IMR-90 (cell line): ENCODE measurements around the gene HDAC2. TPM values are rescaled to one million over a fixed set of nuclear protein-coding genes. Genes with fewer than 3 reads are reported as not detected.
"Not testable (repeated sequence)": the region's sequence is repeated elsewhere in the genome, so short reads cannot be mapped to it uniquely, and the experiment has no call there.

Experiments used
- ATAC-seq: fragments of 200-7000 bp; cut with Tn5 transposase; 2 replicates; pipeline ENCODE4 v1.9.1; 2020; ENCODE audit warnings: low read depth, mild to moderate bottlenecking, moderate library complexity
- BruUV-seq: library from RNA; stranded (reverse); fragments of 400-500 nt; replicated peaks from 2 replicates; lab custom pipeline; 2021; lab: Mats Ljungman, UMichigan
- CTCF ChIA-PET: fragments of 300-600 bp; formaldehyde crosslinking; extraction: SDS; loops from one replicate; lab custom pipeline; 2021; ENCODE audit warnings: antibody characterized with exemption; lab: Yijun Ruan, JAX
- POLR2A ChIA-PET: fragments of 300-600 bp; sonication (Branson Sonifier 250); formaldehyde crosslinking; loops from one replicate; lab custom pipeline; 2022; ENCODE audit warnings: antibody characterized with exemption; ENCODE audit not compliant: unreplicated experiment; lab: Charles Lee
- DNase-seq: peaks from one replicate; pipeline ENCODE4 v3.0.0; 2013
- H2AFZ ChIP-seq: replicated peaks from 2 replicates; pipeline ENCODE3; 2013; ENCODE audit warnings: low read length, mild to moderate bottlenecking; ENCODE audit not compliant: poor library complexity
- H2AK5ac ChIP-seq: 2 replicates; pipeline ENCODE4 v1.6.1; 2013; ENCODE audit warnings: low read depth, low read length, inconsistent platforms
- H2AK9ac ChIP-seq: replicated peaks from 2 replicates; pipeline ENCODE3; 2013; ENCODE audit warnings: mild to moderate bottlenecking, low read depth, low read length, moderate library complexity; ENCODE audit not compliant: poor library complexity
- H2BK120ac ChIP-seq: 2 replicates; pipeline ENCODE4 v1.6.1; 2013; ENCODE audit warnings: low read depth, low read length, inconsistent platforms
- H2BK15ac ChIP-seq: 3 replicates; pipeline ENCODE4 v1.6.1; 2013; ENCODE audit warnings: low read depth, low read length, inconsistent platforms
- H2BK20ac ChIP-seq: 2 replicates; pipeline ENCODE4 v1.6.1; 2013; ENCODE audit warnings: low read depth, mild to moderate bottlenecking, inconsistent platforms, low read length, moderate library complexity
- H2BK5ac ChIP-seq: 2 replicates; pipeline ENCODE4 v1.6.1; 2013; ENCODE audit warnings: mild to moderate bottlenecking, low read depth, low read length, inconsistent platforms; ENCODE audit not compliant: poor library complexity, severe bottlenecking
- H3K14ac ChIP-seq: replicated peaks from 2 replicates; pipeline ENCODE4 v1.6.1; 2013; ENCODE audit warnings: low read depth, low read length, inconsistent platforms
- H3K18ac ChIP-seq: 2 replicates; pipeline ENCODE4 v1.6.1; 2013; ENCODE audit warnings: low read depth, low read length, control low read depth
- H3K23ac ChIP-seq: 2 replicates; pipeline ENCODE4 v1.6.1; 2013; ENCODE audit warnings: low read depth, low read length, inconsistent platforms
- H3K27ac ChIP-seq: 2 replicates; pipeline ENCODE4 v1.5.1; 2013; ENCODE audit warnings: mild to moderate bottlenecking, control low read depth, low read length; ENCODE audit not compliant: insufficient read depth
- H3K27me3 ChIP-seq: 2 replicates; pipeline ENCODE4 v1.6.1; 2013; ENCODE audit warnings: low read length; ENCODE audit not compliant: control insufficient read depth, insufficient read depth
- H3K36me3 ChIP-seq: 2 replicates; pipeline ENCODE4 v1.6.1; 2013; ENCODE audit warnings: low read length, mixed read lengths; ENCODE audit not compliant: control insufficient read depth, insufficient read depth
- H3K4ac ChIP-seq: 2 replicates; pipeline ENCODE4 v1.6.1; 2013; ENCODE audit warnings: low read depth, low read length, inconsistent platforms
- H3K4me1 ChIP-seq: 2 replicates; pipeline ENCODE4 v1.6.1; 2013; ENCODE audit warnings: low read length, mixed read lengths; ENCODE audit not compliant: control insufficient read depth, insufficient read depth
- H3K4me2 ChIP-seq: 2 replicates; pipeline ENCODE4 v1.6.1; 2013; ENCODE audit warnings: low read depth, mild to moderate bottlenecking, control low read depth, low read length, moderate library complexity
- H3K4me3 ChIP-seq: 2 replicates; pipeline ENCODE4 v1.5.1; 2013; ENCODE audit warnings: low read depth, mild to moderate bottlenecking, control low read depth, low read length, moderate library complexity; ENCODE audit not compliant: insufficient read depth
- H3K56ac ChIP-seq: 2 replicates; pipeline ENCODE4 v1.6.1; 2013; ENCODE audit warnings: low read length, inconsistent platforms; ENCODE audit not compliant: insufficient read depth; ENCODE audit errors: extremely low read depth
- H3K79me1 ChIP-seq, 2 experiments: 2 replicates each; pipeline ENCODE4 v1.6.1; 2013; ENCODE audit warnings: low read length in 2 of 2, inconsistent platforms in 1 of 2, low read depth in 1 of 2
- H3K9ac ChIP-seq: 2 replicates; pipeline ENCODE4 v1.6.1; 2013; ENCODE audit warnings: low read depth, low read length, control low read depth
- H3K9me1 ChIP-seq: 2 replicates; pipeline ENCODE4 v1.6.1; 2013; ENCODE audit warnings: low read length, inconsistent platforms; ENCODE audit not compliant: insufficient read depth
- H3K9me3 ChIP-seq: 2 replicates; pipeline ENCODE4 v1.6.1; 2013; ENCODE audit warnings: low read length; ENCODE audit not compliant: control insufficient read depth, insufficient read depth
- H4K20me1 ChIP-seq: 2 replicates; pipeline ENCODE4 v1.6.1; 2013; ENCODE audit warnings: low read length, inconsistent platforms; ENCODE audit not compliant: insufficient read depth
- H4K5ac ChIP-seq: 2 replicates; pipeline ENCODE4 v1.6.1; 2013; ENCODE audit warnings: mild to moderate bottlenecking, low read depth, low read length, control low read depth
- H4K8ac ChIP-seq, 2 experiments: 2 replicates each; pipeline ENCODE4 v1.6.1; 2013; ENCODE audit warnings: low read depth in 2 of 2, low read length in 2 of 2, control low read depth in 1 of 2, inconsistent platforms in 1 of 2
- H4K91ac ChIP-seq: 2 replicates; pipeline ENCODE4 v1.6.1; 2013; ENCODE audit warnings: low read depth, low read length, inconsistent platforms; ENCODE audit not compliant: insufficient read depth
- MAZ ChIP-seq: IDR thresholded peaks from 2 replicates; pipeline ENCODE4 v1.6.1; 2012; ENCODE audit warnings: low read depth, mild to moderate bottlenecking, low read length, improper control_type of control experiment, moderate library complexity, borderline replicate concordance
- WGBS, 2 experiments: methylation state at CpG; one replicate each; pipeline versions ENCODE4 v1.1.5 to v1.1.7; 2013; ENCODE audit warnings: missing lambda C conversion rate in 2 of 2; ENCODE audit not compliant: insufficient read length in 1 of 2; ENCODE audit errors: extremely low coverage in 2 of 2; 5-methylcytosine and 5-hydroxymethylcytosine counted together
- dilution Hi-C: fragments of 300-500 bp; cut with HindIII; formaldehyde crosslinking; loops from one replicate; pipeline ENCODE4 v1.14.3; 2018; ENCODE audit warnings: low sequenced_read_pairs; ENCODE audit not compliant: unreplicated experiment
- in situ Hi-C: fragments of 300-500 bp; cut with MboI; formaldehyde crosslinking; loops from 3 replicates; pipeline ENCODE4 v1.14.3; 2019; ENCODE audit warnings: low sequenced_read_pairs, inconsistent platforms, mixed read lengths
- intact Hi-C: fragments of 100-400 bp; cut with micrococcal nuclease; formaldehyde crosslinking; loops from 2 replicates; pipeline ENCODE4 v1.10.0; 2022
- polyA plus RNA-seq, 3 experiments: library from polyadenylated mRNA; depleted of rRNA; stranded (reverse); fragments of >200 nt; gene quantifications; 2 replicates each; pipeline ENCODE4 v1.2.3, GENCODE V29; 2012; ENCODE audit warnings: low replicate concordance in 1 of 3
- total RNA-seq: library from RNA; depleted of rRNA; stranded (reverse); fragments of >200 nt; gene quantifications from 2 replicates; pipeline ENCODE4 v1.2.3, GENCODE V29; 2012

HDAC2 gene
- total and polyA plus RNA-seq, 2 of the 4 experiments (the other 2 are of a cell fraction), result 72.6 to 122 TPM

DNA sequence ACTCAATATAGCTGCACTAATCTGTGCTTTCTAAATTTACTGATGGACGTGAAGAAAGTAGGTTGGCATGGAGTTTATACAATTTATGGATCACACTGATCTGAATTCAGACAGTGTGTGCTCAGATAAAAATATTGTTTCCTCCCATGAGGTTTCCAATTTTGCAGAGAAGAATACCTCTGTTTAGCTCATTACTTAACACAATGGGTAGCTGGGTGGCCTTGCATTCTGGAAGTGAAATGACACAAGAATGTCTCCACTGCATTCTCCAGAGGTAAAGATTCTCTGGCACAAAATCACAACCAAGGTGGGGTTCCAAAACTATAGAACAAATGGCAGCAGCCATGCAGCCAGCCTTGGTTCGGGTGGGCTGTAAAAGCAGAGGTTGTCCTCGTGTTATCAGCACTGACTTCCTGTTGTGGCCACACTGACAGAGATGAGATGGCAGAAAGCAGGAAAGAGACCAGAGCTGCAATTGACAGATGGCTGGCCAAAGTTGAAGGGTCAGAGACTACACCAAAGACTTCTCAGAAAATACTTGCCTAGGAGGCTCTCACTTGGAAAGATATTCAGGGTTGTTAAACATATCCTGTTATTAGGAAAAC, 50.2 kb downstream of the HDAC2 start:
- H4K5ac ChIP-seq, result no peak overlapping the region
- H3K18ac ChIP-seq, result no peak overlapping the region
- no peak overlapping the region for H3K14ac ChIP-seq
- H3K9me3 ChIP-seq, result no peaks in the 10 kb centered on the region
- H2BK20ac ChIP-seq, result no peak overlapping the region
- no peaks in the 10 kb centered on the region for H4K20me1 ChIP-seq
- no peak overlapping the region for H2BK120ac ChIP-seq
- H3K36me3 ChIP-seq, result no peaks in the 10 kb centered on the region
- H2AK9ac ChIP-seq, result no peak overlapping the region
- no peaks in the 10 kb centered on the region for H3K9me1 ChIP-seq
- no peaks in the 10 kb centered on the region for H3K27me3 ChIP-seq
- intact Hi-C loops (no loop called here), in situ Hi-C loops (loop anchor here (25.0 kb wide), 1 partner anchor 1733 kb away; no protein-coding TSS in a partner anchor), dilution Hi-C loops (no loop called here)
- H3K56ac ChIP-seq, result no peak overlapping the region
- H3K4me1 ChIP-seq, result peaks cover 2% of the 10 kb centered on the region; the same call in 1 of the 2 replicates
- H3K4me3 ChIP-seq, result no peak overlapping the region
- H2BK15ac ChIP-seq, result no peak overlapping the region
- H3K27ac ChIP-seq, result no peak overlapping the region
- POLR2A ChIA-PET, result interaction anchor here (0.8 kb wide), 1 partner anchor 16 kb away, joined by 3 read pairs; no protein-coding TSS in a partner anchor
- no TSS peak for BruUV-seq
- WGBS, 2 experiments, result no CpG with 5 or more reads among the region's 3 CpGs
- no peak overlapping the region for H4K8ac ChIP-seq
- H3K4ac ChIP-seq, result no peak overlapping the region
- no peak overlapping the region for H2AK5ac ChIP-seq
- H3K4me2 ChIP-seq, result no peak overlapping the region
- DNase-seq, result no peak
- CTCF ChIA-PET, result interaction anchor here (0.6 to 1.4 kb wide), 2 partner anchors 15 to 41 kb away, joined by 3 read pairs; no protein-coding TSS in a partner anchor
- TF ChIP-seq MAZ, result no peak
- H3K79me1 ChIP-seq, result no peaks in the 10 kb centered on the region
- H2BK5ac ChIP-seq, result no peak overlapping the region
- peak overlapping the region; percentile 4 for H2AFZ ChIP-seq
- H4K91ac ChIP-seq, result no peak overlapping the region
- H3K9ac ChIP-seq, result no peak overlapping the region
- no peak overlapping the region; the same call in 1 of the 2 replicates for H3K23ac ChIP-seq
- ATAC-seq, result no peak

DNA sequence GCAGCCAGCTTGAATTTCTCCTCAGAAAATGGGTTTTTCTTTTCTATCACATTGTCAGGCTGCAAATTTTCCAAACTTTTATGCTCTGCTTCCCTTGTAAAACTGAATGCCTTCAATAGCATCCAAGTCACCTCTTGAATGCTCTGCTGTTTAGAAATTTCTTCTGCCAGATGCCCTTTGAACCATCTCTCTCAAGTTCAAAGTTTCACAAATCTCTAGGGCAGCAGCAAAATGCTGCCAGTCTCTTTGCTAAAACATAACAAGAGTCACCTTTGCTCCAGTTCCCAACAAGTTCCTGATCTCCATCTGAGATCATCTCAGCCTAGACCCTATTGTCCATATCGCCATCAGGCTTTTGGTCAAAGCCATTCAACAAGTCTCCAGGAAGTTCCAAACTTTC, 60.7 kb downstream of the HDAC2 start:
- H3K4ac ChIP-seq, H4K91ac ChIP-seq, H3K23ac ChIP-seq, H3K14ac ChIP-seq, H2BK15ac ChIP-seq, BruUV-seq, H2AK5ac ChIP-seq, H3K79me1 ChIP-seq, H4K20me1 ChIP-seq, ATAC-seq, H3K9me3 ChIP-seq, H2BK20ac ChIP-seq, dilution Hi-C loops, H3K4me3 ChIP-seq, H3K4me2 ChIP-seq, H3K9me1 ChIP-seq, H3K27me3 ChIP-seq, POLR2A ChIA-PET, H3K9ac ChIP-seq, H2BK120ac ChIP-seq, H3K4me1 ChIP-seq, H3K36me3 ChIP-seq, H2BK5ac ChIP-seq, H3K18ac ChIP-seq, H3K56ac ChIP-seq, intact Hi-C loops, H3K27ac ChIP-seq, H2AFZ ChIP-seq, H2AK9ac ChIP-seq, DNase-seq, H4K5ac ChIP-seq, H4K8ac ChIP-seq: not testable (repeated sequence)
- CTCF ChIA-PET, result interaction anchor here (1.0 kb wide), 1 partner anchor 1127 kb away, joined by 3 read pairs; no protein-coding TSS in a partner anchor
- 100% methylated on average over 1 of the region's 1 CpG; no CpG with 5 or more reads in 1 of the 2 experiments for WGBS, 2 experiments
- in situ Hi-C loops, result loop anchor here (25.0 kb wide), 1 partner anchor 1723 kb away; no protein-coding TSS in a partner anchor
